ENCODE results near the gene XYLT1. TPM values are rescaled to one million over a fixed set of nuclear protein-coding genes. Genes with fewer than 3 reads are reported as not detected.

The XYLT1 gene
- total RNA-seq, 1 experiment from 2014 or later, result 14.5 TPM

DNA sequence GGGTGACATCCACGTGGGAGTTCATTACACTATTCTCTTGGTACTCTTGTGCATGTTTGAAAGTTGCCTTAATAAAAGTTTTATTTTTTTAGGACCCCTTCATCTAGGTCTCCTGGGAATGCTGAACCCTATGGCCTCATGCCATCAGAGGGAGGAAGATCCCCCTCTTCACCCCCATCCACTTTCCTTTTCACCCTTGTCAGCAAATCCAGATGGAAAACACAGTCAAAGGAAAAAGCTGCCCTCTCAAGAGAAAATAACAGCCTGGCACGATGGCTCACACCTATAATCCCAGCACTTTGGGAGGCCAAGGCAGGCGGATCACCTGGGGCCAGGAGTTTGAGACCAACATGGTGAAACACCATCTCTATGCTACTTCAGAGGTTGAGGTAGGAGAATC, 274.2 kb downstream of the XYLT1 start:
- Histone ChIP-seq H3K9me3 (ENCODE audit: control insufficient read depth, low read depth, low read length) (no peaks in the 10 kb centered on the region), H2BK120ac (ENCODE audit: low read depth, low read length, poor library complexity, severe bottlenecking) (no peak overlapping the region), H3K18ac (ENCODE audit: insufficient read length, low read depth, low read length) (no peak overlapping the region), H3K27ac (ENCODE audit: insufficient read length, low read depth, low read length) (no peak overlapping the region), H2BK15ac (ENCODE audit: low read depth, low read length) (no peak overlapping the region), H2AFZ (ENCODE audit: low read length) (no peak overlapping the region), H3T11ph (ENCODE audit: low read length) (no peak overlapping the region), H4K20me1 (ENCODE audit: control insufficient read depth, insufficient read depth, insufficient read length) (no peaks in the 10 kb centered on the region), H3K4me2 (ENCODE audit: insufficient read depth, insufficient read length, low read length) (no peak overlapping the region), H3K79me1 (ENCODE audit: insufficient read depth, low read depth, low read length, poor library complexity, severe bottlenecking) (no peaks in the 10 kb centered on the region), H4K5ac (ENCODE audit: insufficient read length, low read depth, low read length) (no peak overlapping the region), H3K79me2 (ENCODE audit: insufficient read depth, low read length) (no peaks in the 10 kb centered on the region), H2BK12ac (ENCODE audit: insufficient read length, low read depth, low read length) (no peak overlapping the region), H3K27me3 (ENCODE audit: insufficient read depth, low read length) (no peaks in the 10 kb centered on the region), H2AK5ac (ENCODE audit: insufficient read length, low read length) (no peak overlapping the region), H3K9ac (ENCODE audit: extremely low read depth, insufficient read length, low read length) (no peak overlapping the region), H3K56ac (ENCODE audit: insufficient read length, low read depth, low read length) (no peak overlapping the region), H4K91ac (ENCODE audit: insufficient read length, low read depth, low read length) (no peak overlapping the region), H2BK5ac (ENCODE audit: insufficient read length, low read length) (no peak overlapping the region), H3K23ac (ENCODE audit: insufficient read length, low read depth, low read length) (no peak overlapping the region), H3K4ac (ENCODE audit: low read depth, low read length) (no peak overlapping the region), H3K4me1 (ENCODE audit: insufficient read depth, low read length) (no peaks in the 10 kb centered on the region), H2BK20ac (ENCODE audit: low read depth, low read length, poor library complexity, severe bottlenecking) (no peak overlapping the region), H3K23me2 (ENCODE audit: insufficient read length, low read depth, low read length, poor library complexity, severe bottlenecking) (no peaks in the 10 kb centered on the region), H3K14ac (ENCODE audit: insufficient read depth, low read length) (no peak overlapping the region), H4K8ac (replicated peaks; ENCODE audit: insufficient read length, low read depth, low read length) (no peak overlapping the region)
- TF ChIP-seq, protein P1, sequence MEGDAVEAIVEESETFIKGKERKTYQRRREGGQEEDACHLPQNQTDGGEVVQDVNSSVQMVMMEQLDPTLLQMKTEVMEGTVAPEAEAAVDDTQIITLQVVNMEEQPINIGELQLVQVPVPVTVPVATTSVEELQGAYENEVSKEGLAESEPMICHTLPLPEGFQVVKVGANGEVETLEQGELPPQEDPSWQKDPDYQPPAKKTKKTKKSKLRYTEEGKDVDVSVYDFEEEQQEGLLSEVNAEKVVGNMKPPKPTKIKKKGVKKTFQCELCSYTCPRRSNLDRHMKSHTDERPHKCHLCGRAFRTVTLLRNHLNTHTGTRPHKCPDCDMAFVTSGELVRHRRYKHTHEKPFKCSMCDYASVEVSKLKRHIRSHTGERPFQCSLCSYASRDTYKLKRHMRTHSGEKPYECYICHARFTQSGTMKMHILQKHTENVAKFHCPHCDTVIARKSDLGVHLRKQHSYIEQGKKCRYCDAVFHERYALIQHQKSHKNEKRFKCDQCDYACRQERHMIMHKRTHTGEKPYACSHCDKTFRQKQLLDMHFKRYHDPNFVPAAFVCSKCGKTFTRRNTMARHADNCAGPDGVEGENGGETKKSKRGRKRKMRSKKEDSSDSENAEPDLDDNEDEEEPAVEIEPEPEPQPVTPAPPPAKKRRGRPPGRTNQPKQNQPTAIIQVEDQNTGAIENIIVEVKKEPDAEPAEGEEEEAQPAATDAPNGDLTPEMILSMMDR (conservative IDR thresholded peaks at IDR 0.05), result no peak
- WGBS (ENCODE audit: extremely low coverage, insufficient read length, low lambda C conversion rate), result no CpG with 5 or more reads among the region's 3 CpGs
- Mint-ChIP-seq H3K27ac (no peak overlapping the region), H3K4me3 (no peak overlapping the region), H3K9me3 (no peaks in the 10 kb centered on the region; a peak in 1 of 5 replicates), H3K27me3 (ENCODE audit: low read depth) (no peaks in the 10 kb centered on the region; the same call in 1 of the 2 replicates), H3K36me3 (ENCODE audit: insufficient read depth in 1 of 3, low read depth in 3 of 3) (peaks cover 17 to 24% (median 21%) of the 10 kb centered on the region in 3 experiments; a peak in 6 of 7 replicates), H3K4me1 (peaks cover 4 to 5% of the 10 kb centered on the region in 2 experiments)
- no peak for DNase-seq

All from H9 (cell line).